Immature natural killer cell (primary cell): Measurements from ENCODE around the gene PLA2G3. TPM values are rescaled to one million over a fixed set of nuclear protein-coding genes. Genes with fewer than 3 reads are reported as not detected.

Experiments used
- DNase-seq, 3 donors: peaks; one replicate each; pipeline ENCODE4 v3.0.0; 2022; ENCODE audit warnings: mixed read lengths in 1 of 3
- H3K27ac Mint-ChIP-seq, 6 donors: one replicate each; pipeline ENCODE4 v1.8.0; 2020; ENCODE audit warnings: mixed read lengths in 6 of 6, mild to moderate bottlenecking in 5 of 6, inconsistent platforms in 4 of 6, moderate library complexity in 3 of 6
- H3K27me3 Mint-ChIP-seq, 3 donors: one replicate each; pipeline ENCODE4 v1.8.0; 2020 to 2021; ENCODE audit warnings: low read depth in 3 of 3, mild to moderate bottlenecking in 3 of 3, mixed read lengths in 3 of 3, moderate library complexity in 3 of 3, inconsistent platforms in 1 of 3
- H3K36me3 Mint-ChIP-seq, 3 donors: one replicate each; pipeline ENCODE4 v1.8.0; 2020; ENCODE audit warnings: mixed read lengths in 3 of 3, inconsistent platforms in 2 of 3, mild to moderate bottlenecking in 2 of 3
- H3K4me1 Mint-ChIP-seq, 2 donors: one replicate each; pipeline ENCODE4 v1.8.0; 2020; ENCODE audit warnings: inconsistent platforms in 2 of 2, mild to moderate bottlenecking in 2 of 2, mixed read lengths in 2 of 2, moderate library complexity in 1 of 2
- H3K4me3 Mint-ChIP-seq, 5 donors: one replicate each; pipeline ENCODE4 v1.8.0; 2020; ENCODE audit warnings: mild to moderate bottlenecking in 5 of 5, mixed read lengths in 5 of 5, inconsistent platforms in 3 of 5, moderate library complexity in 3 of 5
- H3K9me3 Mint-ChIP-seq, 6 donors: one replicate each; pipeline ENCODE4 v1.8.0; 2020; ENCODE audit warnings: mild to moderate bottlenecking in 6 of 6, mixed read lengths in 6 of 6, inconsistent platforms in 4 of 6, moderate library complexity in 3 of 6
- polyA plus RNA-seq, 3 donors: library from polyadenylated mRNA; unstranded; fragments of 300-500 nt; fragmentation: Illumina TruSeq; gene quantifications; one replicate each; pipeline ENCODE4 v1.2.3, GENCODE V29; 2021

Gene PLA2G3
- polyA plus RNA-seq, 3 donors from 2014 or later: not detected

- Mint-ChIP-seq H3K27me3 (peaks cover 2 to 6% (median 3%) of the 10 kb centered on the region in 3 donors), H3K9me3 (peaks cover 0 to 2% (median 0%) of the 10 kb centered on the region in 6 donors), H3K36me3 (no peaks in the 10 kb centered on the region), H3K4me3 (peak overlapping the region; percentile 87 to 95 (median 93)), H3K27ac (peak overlapping the region in 4 of 6 donors; percentile 4 to 63 (median 34)), H3K4me1 (peaks cover 15 to 18% of the 10 kb centered on the region in 2 donors)
- no peak for DNase-seq
Measured at GRCh38 chr22:31106731-31107177, 33.6 kb downstream of the PLA2G3 start.

- Mint-ChIP-seq H3K4me1 (peaks cover 15 to 18% of the 10 kb centered on the region in 2 donors), H3K4me3 (peak overlapping the region; percentile 14 to 95 (median 92)), H3K27ac (peak overlapping the region in 2 of 6 donors; percentile 4 to 49), H3K36me3 (no peaks in the 10 kb centered on the region), H3K9me3 (peaks cover 0 to 2% (median 0%) of the 10 kb centered on the region in 6 donors), H3K27me3 (peaks cover 2 to 6% (median 2%) of the 10 kb centered on the region in 3 donors)
- no peak for DNase-seq
Measured at GRCh38 chr22:31106001-31106571, 34.2 kb downstream of the PLA2G3 start.

GRCh38 chr22:31105282-31105929 lies 34.9 kb downstream of the PLA2G3 start:
- no peak for DNase-seq
- peaks cover 15 to 18% of the 10 kb centered on the region in 2 donors for H3K4me1 Mint-ChIP-seq
- no peak overlapping the region for H3K27ac Mint-ChIP-seq
- H3K9me3 Mint-ChIP-seq: peaks cover 0 to 2% (median 0%) of the 10 kb centered on the region in 6 donors
- H3K4me3 Mint-ChIP-seq: no peak overlapping the region
- H3K27me3 Mint-ChIP-seq: peaks cover 2 to 6% (median 2%) of the 10 kb centered on the region in 3 donors
- no peaks in the 10 kb centered on the region for H3K36me3 Mint-ChIP-seq

- Mint-ChIP-seq H3K27me3 (peaks cover 2 to 4% (median 2%) of the 10 kb centered on the region in 3 donors), H3K27ac (no peak overlapping the region), H3K4me1 (peaks cover 15 to 18% of the 10 kb centered on the region in 2 donors), H3K4me3 (no peak overlapping the region), H3K36me3 (no peaks in the 10 kb centered on the region), H3K9me3 (peaks cover 0 to 2% (median 0%) of the 10 kb centered on the region in 6 donors)
- DNase-seq: peak in 1 of 3 donors; percentile 12
Measured at GRCh38 chr22:31104869-31105268, 35.4 kb downstream of the PLA2G3 start.

GRCh38 chr22:31103899-31104694 lies 36.2 kb downstream of the PLA2G3 start:
- peaks cover 15 to 18% of the 10 kb centered on the region in 2 donors for H3K4me1 Mint-ChIP-seq
- H3K9me3 Mint-ChIP-seq: peaks cover 0 to 2% (median 0%) of the 10 kb centered on the region in 6 donors
- H3K4me3 Mint-ChIP-seq: peak overlapping the region in 1 of 5 donors; percentile 36
- H3K27me3 Mint-ChIP-seq: peaks cover 1 to 2% (median 2%) of the 10 kb centered on the region in 3 donors
- no peak for DNase-seq
- no peaks in the 10 kb centered on the region for H3K36me3 Mint-ChIP-seq
- H3K27ac Mint-ChIP-seq: no peak overlapping the region

GRCh38 chr22:31103111-31103510 lies 37.2 kb downstream of the PLA2G3 start:
- Mint-ChIP-seq H3K36me3 (no peaks in the 10 kb centered on the region), H3K9me3 (peaks cover 0 to 2% (median 0%) of the 10 kb centered on the region in 6 donors), H3K4me1 (peaks cover 13 to 18% of the 10 kb centered on the region in 2 donors), H3K27ac (no peak overlapping the region), H3K27me3 (peaks cover 1 to 2% (median 2%) of the 10 kb centered on the region in 3 donors), H3K4me3 (no peak overlapping the region)
- DNase-seq: no peak

GRCh38 chr22:31102441-31103081 lies 37.7 kb downstream of the PLA2G3 start:
- Mint-ChIP-seq H3K9me3 (peaks cover 0 to under 1% (median 0%) of the 10 kb centered on the region in 6 donors), H3K27me3 (peaks cover under 1 to 2% (median 1%) of the 10 kb centered on the region in 3 donors), H3K36me3 (no peaks in the 10 kb centered on the region), H3K4me1 (peaks cover 8 to 13% of the 10 kb centered on the region in 2 donors), H3K27ac (no peak overlapping the region), H3K4me3 (no peak overlapping the region)
- no peak for DNase-seq

GRCh38 chr22:31100762-31101525 lies 39.4 kb downstream of the PLA2G3 start:
- no peaks in the 10 kb centered on the region for H3K9me3 Mint-ChIP-seq
- H3K4me3 Mint-ChIP-seq: no peak overlapping the region
- peaks cover 0 to under 1% of the 10 kb centered on the region in 2 donors for H3K4me1 Mint-ChIP-seq
- no peak for DNase-seq
- H3K36me3 Mint-ChIP-seq: no peaks in the 10 kb centered on the region
- no peak overlapping the region for H3K27ac Mint-ChIP-seq
- H3K27me3 Mint-ChIP-seq: peaks cover 1 to 2% (median 2%) of the 10 kb centered on the region in 3 donors

- H3K4me3 Mint-ChIP-seq: no peak overlapping the region
- H3K9me3 Mint-ChIP-seq: no peaks in the 10 kb centered on the region
- DNase-seq: no peak
- H3K27ac Mint-ChIP-seq: no peak overlapping the region
- no peaks in the 10 kb centered on the region for H3K4me1 Mint-ChIP-seq
- peaks cover 2 to 3% (median 2%) of the 10 kb centered on the region in 3 donors for H3K27me3 Mint-ChIP-seq
- no peaks in the 10 kb centered on the region for H3K36me3 Mint-ChIP-seq
Measured at GRCh38 chr22:31099841-31100761, 40.2 kb downstream of the PLA2G3 start.

- no peak overlapping the region for H3K27ac Mint-ChIP-seq
- no peak for DNase-seq
- peaks cover 2 to 3% (median 2%) of the 10 kb centered on the region in 3 donors for H3K27me3 Mint-ChIP-seq
- no peaks in the 10 kb centered on the region for H3K4me1 Mint-ChIP-seq
- no peaks in the 10 kb centered on the region for H3K36me3 Mint-ChIP-seq
- no peaks in the 10 kb centered on the region for H3K9me3 Mint-ChIP-seq
- no peak overlapping the region for H3K4me3 Mint-ChIP-seq
Measured at GRCh38 chr22:31099386-31099785, 40.9 kb downstream of the PLA2G3 start.

GRCh38 chr22:31098632-31099110 lies 41.6 kb downstream of the PLA2G3 start:
- Mint-ChIP-seq H3K27me3 (peaks cover 2 to 3% (median 2%) of the 10 kb centered on the region in 3 donors), H3K27ac (no peak overlapping the region), H3K36me3 (no peaks in the 10 kb centered on the region), H3K4me1 (no peaks in the 10 kb centered on the region), H3K9me3 (no peaks in the 10 kb centered on the region), H3K4me3 (no peak overlapping the region)
- DNase-seq: no peak
